ENCODE data around the gene CLEC1A.

GRCh38 chr12:10031321-10031720 lies 67.5 kb downstream of the CLEC1A start:
- TF ChIP-seq CTCF (IDR thresholded peaks at IDR 0.05; ENCODE audit: insufficient read depth, low read length) (no peak), REST (IDR thresholded peaks at IDR 0.05; ENCODE audit: insufficient replicate concordance, low read depth) (no peak), GABPA (IDR thresholded peaks at IDR 0.05; ENCODE audit: low read depth) (no peak), POLR2AphosphoS5 (IDR thresholded peaks at IDR 0.05; ENCODE audit: low read depth) (no peak)

All from HL-60 (cell line).